Stimulated activated naive CD8-positive, alpha-beta T cell treated with anti-CD3 and anti-CD28 coated beads, Interleukin-15, Interleukin-2, amounts not matched to agents 100 ng/mL and 50 ng/mL, for 24 hours (primary cell): ENCODE data around the gene REG3A.

Experiments
- H3K27ac Mint-ChIP-seq: one replicate; pipeline ENCODE4 v1.8.0; 2021; ENCODE audit warnings: mild to moderate bottlenecking, mixed read lengths
- H3K27me3 Mint-ChIP-seq: one replicate; pipeline ENCODE4 v1.8.0; 2021; ENCODE audit warnings: mixed read lengths
- H3K36me3 Mint-ChIP-seq: one replicate; pipeline ENCODE4 v1.8.0; 2021; ENCODE audit warnings: low read depth, mixed read lengths
- H3K4me1 Mint-ChIP-seq: one replicate; pipeline ENCODE4 v1.8.0; 2021; ENCODE audit warnings: low read depth, mixed read lengths
- H3K4me3 Mint-ChIP-seq: one replicate; pipeline ENCODE4 v1.8.0; 2021; ENCODE audit warnings: mild to moderate bottlenecking, mixed read lengths
- H3K9me3 Mint-ChIP-seq: one replicate; pipeline ENCODE4 v1.8.0; 2021; ENCODE audit warnings: mixed read lengths

Gene REG3A

DNA sequence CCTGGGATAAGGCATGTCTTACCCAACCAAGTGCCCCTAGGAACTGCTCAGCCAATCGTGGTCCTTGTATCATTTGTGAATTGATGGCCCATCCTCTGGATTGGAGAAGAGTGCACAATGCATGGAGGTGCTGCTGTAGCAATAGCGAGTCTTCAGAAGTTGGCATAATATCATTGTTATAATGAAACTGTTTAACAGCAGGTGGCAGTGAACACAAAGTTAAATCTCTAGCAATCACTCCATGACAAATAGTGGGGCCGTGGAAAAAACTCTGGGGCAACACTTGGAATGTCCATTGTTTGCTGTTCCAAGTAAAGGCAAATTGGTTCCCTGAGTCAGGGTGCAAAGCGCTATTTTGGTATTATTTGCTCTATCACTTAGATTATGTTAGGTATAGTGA is 27.9 kb downstream of the REG3A start:
- H3K36me3 Mint-ChIP-seq: no peaks in the 10 kb centered on the region
- no peak overlapping the region for H3K27ac Mint-ChIP-seq
- no peaks in the 10 kb centered on the region for H3K27me3 Mint-ChIP-seq
- H3K9me3 Mint-ChIP-seq: no peaks in the 10 kb centered on the region
- H3K4me1 Mint-ChIP-seq: no peaks in the 10 kb centered on the region
- H3K4me3 Mint-ChIP-seq: no peak overlapping the region

DNA sequence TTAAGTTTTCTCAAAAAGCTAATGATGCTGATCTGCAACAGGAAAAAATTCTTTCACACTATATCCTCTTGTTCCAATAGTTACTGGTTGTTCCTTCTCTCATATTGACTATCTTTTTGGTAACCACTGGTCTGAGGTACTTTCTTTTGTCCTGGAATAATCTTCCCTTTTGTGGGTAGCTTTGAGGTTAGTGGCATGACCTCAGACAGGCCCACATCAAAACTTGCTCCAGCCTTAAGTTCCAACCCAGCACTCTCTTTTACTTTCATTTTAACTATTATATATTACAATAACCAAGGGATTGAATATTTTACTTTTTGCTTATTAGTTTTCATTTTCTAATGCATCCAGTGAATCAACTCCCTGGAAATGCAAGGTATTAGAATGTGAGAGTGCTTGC is 29.7 kb downstream of the REG3A start:
- no peak overlapping the region for H3K27ac Mint-ChIP-seq
- H3K36me3 Mint-ChIP-seq: no peaks in the 10 kb centered on the region
- no peaks in the 10 kb centered on the region for H3K4me1 Mint-ChIP-seq
- no peaks in the 10 kb centered on the region for H3K27me3 Mint-ChIP-seq
- H3K9me3 Mint-ChIP-seq: peaks cover 3% of the 10 kb centered on the region
- no peak overlapping the region for H3K4me3 Mint-ChIP-seq

DNA sequence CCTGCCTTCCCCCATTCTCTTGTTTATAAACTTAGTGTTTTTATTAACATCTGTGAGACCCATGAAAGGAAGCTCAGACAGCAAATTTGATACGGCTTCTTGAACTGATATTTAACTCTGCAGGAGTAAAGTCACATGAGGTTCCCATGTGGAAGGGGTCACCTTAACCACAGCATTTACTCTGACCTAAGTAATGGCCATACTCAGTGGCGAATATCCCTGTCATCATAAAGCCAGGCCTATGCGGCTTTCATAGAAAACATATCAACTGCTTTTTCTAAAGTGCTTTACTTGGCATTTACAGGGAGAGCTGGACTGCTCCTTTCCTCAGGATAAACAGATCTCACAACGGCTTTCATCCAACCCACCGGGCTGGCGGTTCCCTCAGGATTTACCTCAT is 30.3 kb downstream of the REG3A start:
- H3K27me3 Mint-ChIP-seq: no peaks in the 10 kb centered on the region
- no peak overlapping the region for H3K4me3 Mint-ChIP-seq
- no peaks in the 10 kb centered on the region for H3K4me1 Mint-ChIP-seq
- no peaks in the 10 kb centered on the region for H3K36me3 Mint-ChIP-seq
- H3K9me3 Mint-ChIP-seq: peaks cover 3% of the 10 kb centered on the region
- H3K27ac Mint-ChIP-seq: no peak overlapping the region

DNA sequence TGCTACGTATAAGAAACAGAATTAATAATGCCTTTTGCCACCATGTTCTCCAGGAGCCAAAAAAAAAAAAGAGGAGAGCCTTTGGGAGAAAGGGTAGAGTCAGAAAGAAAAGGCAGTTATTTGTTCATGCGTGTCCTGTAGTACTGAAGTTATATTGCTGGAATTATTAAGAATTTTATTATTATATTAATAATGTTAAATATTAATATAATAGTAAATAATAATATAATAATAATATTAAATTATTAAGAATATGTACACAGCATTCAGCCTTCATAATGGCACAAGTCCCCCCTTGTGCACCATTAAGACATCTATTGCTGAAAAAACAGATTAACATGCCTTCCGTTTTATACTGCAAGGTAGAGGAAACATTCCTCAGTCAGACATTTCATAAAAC is 31.1 kb downstream of the REG3A start:
- H3K36me3 Mint-ChIP-seq: no peaks in the 10 kb centered on the region
- H3K27me3 Mint-ChIP-seq: no peaks in the 10 kb centered on the region
- H3K27ac Mint-ChIP-seq: no peak overlapping the region
- H3K4me1 Mint-ChIP-seq: no peaks in the 10 kb centered on the region
- H3K4me3 Mint-ChIP-seq: no peak overlapping the region
- peaks cover 3% of the 10 kb centered on the region for H3K9me3 Mint-ChIP-seq

DNA sequence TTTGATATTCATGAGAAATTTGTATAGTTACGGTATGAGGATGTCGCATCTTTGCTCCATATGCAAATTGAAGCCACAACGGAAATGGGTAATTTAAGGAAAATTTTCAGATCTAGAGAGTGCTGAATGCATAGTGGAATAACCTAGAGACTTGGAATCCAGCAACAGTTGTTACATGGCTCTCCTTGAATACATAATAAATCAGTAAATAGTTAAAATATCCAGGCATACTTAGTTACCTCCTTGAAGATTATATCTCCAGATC is 33.9 kb downstream of the REG3A start:
- Mint-ChIP-seq H3K36me3 (no peaks in the 10 kb centered on the region), H3K4me3 (no peak overlapping the region), H3K4me1 (no peaks in the 10 kb centered on the region), H3K27me3 (no peaks in the 10 kb centered on the region), H3K9me3 (peaks cover 3% of the 10 kb centered on the region), H3K27ac (no peak overlapping the region)

DNA sequence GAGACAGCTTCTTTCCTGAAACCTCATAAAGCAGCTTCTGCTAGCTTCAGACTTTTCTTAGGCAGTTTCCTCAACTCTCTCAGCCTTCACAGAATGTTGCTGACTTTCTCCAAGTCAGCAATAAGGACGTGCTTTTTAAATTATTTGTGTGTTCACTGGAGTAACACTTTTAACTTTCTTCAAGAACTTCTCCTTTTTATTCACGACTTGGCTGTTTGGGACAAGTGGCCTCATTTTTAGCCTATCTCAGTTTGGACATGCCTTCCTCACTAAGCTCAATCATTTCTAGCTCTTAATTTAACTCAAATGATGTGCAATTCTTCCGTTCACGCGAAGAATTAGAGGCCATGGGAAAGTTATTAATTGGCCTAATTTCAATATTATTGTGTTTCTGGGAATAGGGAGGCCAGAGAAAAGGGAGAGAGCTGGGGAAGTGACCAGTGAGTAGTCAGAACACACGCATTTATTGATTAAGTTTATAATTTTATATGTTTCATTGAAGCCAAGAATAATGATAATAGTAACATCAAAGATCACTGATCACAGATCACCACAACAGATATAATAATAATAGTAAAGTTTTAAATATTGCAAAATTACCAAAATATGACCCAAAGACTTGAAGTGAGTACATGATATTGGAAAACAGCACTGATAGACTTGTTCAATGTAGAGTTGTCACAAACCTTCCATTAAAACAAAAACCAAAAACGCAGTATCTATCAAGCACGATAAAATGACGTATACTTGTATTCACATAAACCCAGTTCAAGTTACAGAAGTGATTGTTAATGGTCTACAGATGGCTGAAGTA is 34.4 kb downstream of the REG3A start:
- no peaks in the 10 kb centered on the region for H3K36me3 Mint-ChIP-seq
- H3K27me3 Mint-ChIP-seq: no peaks in the 10 kb centered on the region
- H3K9me3 Mint-ChIP-seq: peaks cover 3% of the 10 kb centered on the region
- no peak overlapping the region for H3K4me3 Mint-ChIP-seq
- H3K27ac Mint-ChIP-seq: no peak overlapping the region
- no peaks in the 10 kb centered on the region for H3K4me1 Mint-ChIP-seq

DNA sequence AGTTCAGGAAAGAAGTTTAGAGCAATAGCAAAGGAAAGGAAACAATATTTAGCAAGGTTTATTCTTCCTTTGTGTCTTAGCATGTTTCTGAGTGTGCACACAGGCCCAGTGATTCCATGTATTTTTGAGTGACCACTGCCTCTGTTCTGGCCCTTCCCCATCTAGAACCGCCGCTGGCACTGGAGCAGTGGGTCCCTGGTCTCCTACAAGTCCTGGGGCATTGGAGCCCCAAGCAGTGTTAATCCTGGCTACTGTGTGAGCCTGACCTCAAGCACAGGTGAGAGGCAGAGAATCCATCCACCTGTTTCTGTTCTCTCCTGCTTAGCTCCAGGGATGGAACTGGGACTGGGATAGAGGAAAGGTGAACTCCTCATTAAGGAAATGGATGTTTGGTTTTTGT is 36.9 kb downstream of the REG3A start:
- Mint-ChIP-seq H3K27ac (no peak overlapping the region), H3K36me3 (no peaks in the 10 kb centered on the region), H3K9me3 (peaks cover 3% of the 10 kb centered on the region), H3K27me3 (no peaks in the 10 kb centered on the region), H3K4me3 (no peak overlapping the region), H3K4me1 (no peaks in the 10 kb centered on the region)

DNA sequence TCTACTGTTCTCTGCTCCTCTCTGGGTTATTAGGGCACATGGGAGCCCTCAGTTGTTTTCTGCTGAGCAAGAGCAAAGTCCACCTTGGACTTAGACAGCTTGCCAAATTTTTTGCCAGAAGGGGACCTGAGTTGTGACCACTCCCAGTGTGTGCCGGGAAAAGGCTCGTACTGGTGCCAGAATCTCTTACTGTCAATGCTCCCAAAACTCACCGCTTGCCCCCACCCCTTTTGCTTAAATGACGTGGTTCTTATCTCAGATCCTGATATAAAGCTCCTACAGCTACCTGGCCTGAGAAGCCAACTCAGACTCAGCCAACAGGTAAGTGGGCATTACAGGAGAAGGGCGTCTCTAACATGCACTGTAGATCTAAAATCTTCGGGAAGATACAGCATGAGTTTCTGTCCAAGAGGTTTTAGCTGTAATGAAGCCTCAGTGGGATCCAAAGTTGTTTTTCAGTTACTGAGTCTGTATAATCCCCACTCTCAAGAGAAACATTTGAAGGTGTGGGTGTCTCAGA is 39.3 kb downstream of the REG3A start, which contains the start of gene REG1A:
Gene REG1A (plus strand): TSS at position 295 of the 520 bp plus-strand sequence. CDS start 374 bp downstream, outside the sequence.
- Mint-ChIP-seq H3K27ac (no peak within 1 kb of the TSS), H3K4me3 (no peak within 1 kb of the TSS), H3K36me3 (no peaks in the 10 kb centered on the region), H3K9me3 (peaks cover 3% of the 10 kb centered on the region), H3K27me3 (no peaks in the 10 kb centered on the region), H3K4me1 (no peaks in the 10 kb centered on the region)

DNA sequence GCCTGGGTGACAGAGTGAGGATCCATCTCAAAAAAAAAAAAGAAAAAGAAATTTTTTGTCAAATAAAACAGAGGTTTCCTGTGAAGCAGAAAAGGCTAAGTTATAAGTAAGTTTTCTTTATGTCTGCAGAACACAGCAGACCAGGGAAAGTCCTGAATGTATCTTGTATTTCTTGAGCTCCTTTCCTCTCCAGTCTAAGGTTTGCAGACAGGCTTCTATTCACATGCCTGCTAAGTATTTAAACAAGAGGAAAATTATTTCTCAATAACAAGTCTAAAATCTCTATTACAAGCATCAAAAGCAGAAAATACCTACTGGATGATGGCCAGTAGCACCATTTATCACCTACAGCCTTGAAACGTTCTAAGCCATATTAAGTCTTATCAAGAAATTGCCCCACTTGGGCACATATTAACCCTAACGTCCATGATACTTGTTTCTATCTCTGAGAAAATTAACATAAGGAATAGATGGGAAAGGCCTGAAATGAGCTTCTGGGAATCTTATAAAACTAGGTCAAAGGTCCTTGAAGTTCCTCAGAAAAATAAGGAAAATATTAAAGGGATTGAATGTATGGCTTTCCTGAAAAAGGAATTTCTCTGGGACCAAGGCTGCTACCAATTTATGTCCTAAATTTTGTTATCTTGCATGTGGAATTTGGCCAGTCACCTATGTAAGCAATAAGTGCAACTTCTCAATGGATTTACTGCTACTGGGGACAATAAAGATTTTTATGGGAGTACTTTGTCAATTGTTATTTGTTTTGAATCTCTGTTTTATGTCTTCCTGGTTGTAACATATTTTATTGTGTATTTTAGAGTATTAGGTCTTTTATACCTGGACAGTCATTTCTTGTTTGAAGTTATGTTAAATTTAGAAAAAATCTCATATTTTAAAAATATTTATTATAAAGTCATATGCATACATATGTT is 42.3 kb downstream of the REG3A start:
- Mint-ChIP-seq H3K4me3 (no peak overlapping the region), H3K27ac (no peak overlapping the region), H3K27me3 (no peaks in the 10 kb centered on the region), H3K4me1 (no peaks in the 10 kb centered on the region), H3K9me3 (no peaks in the 10 kb centered on the region), H3K36me3 (no peaks in the 10 kb centered on the region)

DNA sequence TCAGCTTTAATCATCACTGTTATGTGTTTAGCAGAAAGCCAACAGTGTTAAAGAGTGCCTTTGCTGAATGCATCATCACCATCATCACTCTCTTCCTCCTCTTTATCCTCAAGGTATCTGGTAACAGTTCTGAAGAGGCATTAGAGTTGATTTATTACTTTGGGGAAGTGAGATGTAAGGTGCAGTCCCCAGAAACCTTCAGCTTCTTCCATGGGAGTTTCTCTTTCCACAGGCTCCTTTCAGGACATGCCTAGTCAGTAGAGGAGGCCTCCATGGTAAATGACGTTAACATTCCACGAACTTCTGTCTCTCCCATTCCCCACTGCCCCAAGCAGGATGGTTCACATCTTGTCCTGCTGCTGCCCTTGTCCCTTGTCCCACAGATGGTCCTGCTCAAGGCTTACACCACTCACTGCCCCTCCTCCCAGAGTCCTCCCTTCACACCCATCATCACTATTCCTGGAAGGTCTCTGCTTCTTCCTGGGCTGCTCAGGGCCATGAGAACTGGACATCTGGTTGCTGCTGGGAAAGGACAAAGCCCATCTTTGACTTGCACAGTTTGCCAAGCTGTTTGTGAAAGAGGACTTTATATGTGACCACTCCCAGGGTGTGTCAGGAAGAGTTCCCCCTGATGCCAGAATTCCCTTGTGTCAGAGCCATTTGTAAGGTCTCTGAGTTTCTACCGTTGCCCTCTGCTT is 44.6 kb downstream of the REG3A start:
- Mint-ChIP-seq H3K27me3 (no peaks in the 10 kb centered on the region), H3K4me1 (no peaks in the 10 kb centered on the region), H3K4me3 (no peak overlapping the region), H3K9me3 (no peaks in the 10 kb centered on the region), H3K27ac (no peak overlapping the region), H3K36me3 (no peaks in the 10 kb centered on the region)

DNA sequence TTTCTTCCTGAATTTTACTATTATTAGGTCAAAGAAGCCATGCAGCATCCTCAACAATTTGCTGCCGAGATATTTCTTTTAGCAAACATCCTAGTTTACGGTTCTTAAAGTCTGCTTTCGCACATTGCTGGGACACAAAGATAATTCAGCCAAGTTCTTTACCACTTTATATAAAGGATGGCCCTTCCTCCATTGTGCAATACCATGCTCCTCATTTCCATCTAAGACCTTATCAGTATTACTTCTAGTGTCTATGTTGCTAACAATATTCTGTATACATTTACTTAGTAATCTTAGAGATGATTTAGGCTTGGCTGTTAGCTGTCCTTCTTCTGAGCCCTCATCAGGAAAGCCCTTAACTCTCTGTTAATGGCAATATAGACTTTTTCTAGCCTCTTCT is 47.3 kb downstream of the REG3A start:
- H3K27me3 Mint-ChIP-seq: no peaks in the 10 kb centered on the region
- no peak overlapping the region for H3K27ac Mint-ChIP-seq
- no peaks in the 10 kb centered on the region for H3K36me3 Mint-ChIP-seq
- H3K4me1 Mint-ChIP-seq: no peaks in the 10 kb centered on the region
- no peaks in the 10 kb centered on the region for H3K9me3 Mint-ChIP-seq
- no peak overlapping the region for H3K4me3 Mint-ChIP-seq
